Kidney epithelial cell (primary cell): ENCODE results near the gene SLC31A1. TPM values are rescaled to one million over a fixed set of nuclear protein-coding genes. Genes with fewer than 3 reads are reported as not detected.

Experiments used
- DNase-seq: peaks from one replicate; pipeline ENCODE4 v3.0.0-alpha.2; 2010; ENCODE audit warnings: low read depth
- H3K27me3 ChIP-seq: 2 replicates; pipeline ENCODE4 v1.6.0; 2011; ENCODE audit warnings: low read length; ENCODE audit not compliant: control insufficient read depth, insufficient read depth
- H3K36me3 ChIP-seq: 2 replicates; pipeline ENCODE4 v1.5.1; 2011; ENCODE audit warnings: low read length; ENCODE audit not compliant: control insufficient read depth, insufficient read depth
- H3K4me3 ChIP-seq: 2 replicates; pipeline ENCODE4 v1.5.1; 2011; ENCODE audit warnings: low read depth, mild to moderate bottlenecking, control low read depth, low read length
- CTCF ChIP-seq: IDR thresholded peaks from 2 replicates; pipeline ENCODE4 v1.5.1; 2011; ENCODE audit warnings: mild to moderate bottlenecking, moderate library complexity, low read length, control low read depth, inconsistent platforms; ENCODE audit not compliant: insufficient read depth, poor library complexity, severe bottlenecking
- total RNA-seq: library from RNA; depleted of rRNA; stranded (reverse); fragments of >200 nt; gene quantifications from 2 replicates; pipeline ENCODE4 v1.2.3, GENCODE V29; 2015

Gene SLC31A1
- total RNA-seq, 1 donor from 2014 or later: 19.8 TPM

GRCh38 chr9:113254991-113255390 is 33.6 kb downstream of the SLC31A1 start:
- no peak for DNase-seq
- Histone ChIP-seq H3K36me3 (no peaks in the 10 kb centered on the region), H3K4me3 (no peak overlapping the region), H3K27me3 (no peaks in the 10 kb centered on the region)
- TF ChIP-seq CTCF: no peak

GRCh38 chr9:113255438-113255837 is 34.1 kb downstream of the SLC31A1 start:
- Histone ChIP-seq H3K4me3 (no peak overlapping the region), H3K36me3 (no peaks in the 10 kb centered on the region), H3K27me3 (no peaks in the 10 kb centered on the region)
- no peak for DNase-seq
- TF ChIP-seq CTCF: no peak

- TF ChIP-seq CTCF: no peak
- no peak for DNase-seq
- Histone ChIP-seq H3K36me3 (no peaks in the 10 kb centered on the region), H3K4me3 (no peak overlapping the region), H3K27me3 (no peaks in the 10 kb centered on the region)
These were observed 36.5 kb downstream of the SLC31A1 start for GRCh38 chr9:113257863-113258262.

- no peak for TF ChIP-seq CTCF
- no peak for DNase-seq
- Histone ChIP-seq H3K4me3 (no peak overlapping the region), H3K36me3 (no peaks in the 10 kb centered on the region), H3K27me3 (no peaks in the 10 kb centered on the region)
These were observed 36.9 kb downstream of the SLC31A1 start for GRCh38 chr9:113258282-113258681.

- no peaks in the 10 kb centered on the region for H3K27me3 ChIP-seq
- H3K4me3 ChIP-seq: no peak overlapping the region
- peak; percentile 18 for DNase-seq
- H3K36me3 ChIP-seq: no peaks in the 10 kb centered on the region
- no peak for TF ChIP-seq CTCF
These were observed 40.8 kb downstream of the SLC31A1 start for GRCh38 chr9:113261917-113262671.

- Histone ChIP-seq H3K36me3 (no peaks in the 10 kb centered on the region), H3K27me3 (no peaks in the 10 kb centered on the region), H3K4me3 (no peak overlapping the region)
- no peak for TF ChIP-seq CTCF
- DNase-seq: no peak
These were observed 44.8 kb downstream of the SLC31A1 start for GRCh38 chr9:113266174-113266573.
